Gastrocnemius medialis (tissue), 4 donors: Measurements from ENCODE around the gene CASQ2.

Source experiments
- CTCF ChIP-seq, 5 experiments: fragments of 450-650 bp in 3 of 5; fragments of 200-600 bp in 2 of 5; sonication (generic) in 2 of 5; IDR thresholded peaks in 4 of 5; conservative IDR thresholded peaks in 1 of 5; 1 replicate in 4 of 5; 2 replicates in 1 of 5; pipeline ENCODE4 v1.5.1; 2016 to 2019; ENCODE audit warnings: antibody characterized with exemption in 5 of 5, mild to moderate bottlenecking in 3 of 5, moderate library complexity in 3 of 5
- POLR2A ChIP-seq, 2 donors: fragments of 450-650 bp; IDR thresholded peaks; one replicate each; pipeline ENCODE4 v1.6.1; 2017; ENCODE audit warnings: antibody characterized with exemption in 2 of 2, mild to moderate bottlenecking in 2 of 2, moderate library complexity in 2 of 2

GRCh38 chr1:115654663-115655305, 113.7 kb downstream of the CASQ2 start:
- TF ChIP-seq POLR2A (IDR thresholded peaks at IDR 0.05) (no peak), CTCF (IDR thresholded peaks at IDR 0.05 in 4 of 5, conservative IDR thresholded peaks at IDR 0.05 in 1 of 5) (no peak)
